ENCODE results near the gene COX7A2.

Gene COX7A2, protein sequence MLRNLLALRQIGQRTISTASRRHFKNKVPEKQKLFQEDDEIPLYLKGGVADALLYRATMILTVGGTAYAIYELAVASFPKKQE

DNA sequence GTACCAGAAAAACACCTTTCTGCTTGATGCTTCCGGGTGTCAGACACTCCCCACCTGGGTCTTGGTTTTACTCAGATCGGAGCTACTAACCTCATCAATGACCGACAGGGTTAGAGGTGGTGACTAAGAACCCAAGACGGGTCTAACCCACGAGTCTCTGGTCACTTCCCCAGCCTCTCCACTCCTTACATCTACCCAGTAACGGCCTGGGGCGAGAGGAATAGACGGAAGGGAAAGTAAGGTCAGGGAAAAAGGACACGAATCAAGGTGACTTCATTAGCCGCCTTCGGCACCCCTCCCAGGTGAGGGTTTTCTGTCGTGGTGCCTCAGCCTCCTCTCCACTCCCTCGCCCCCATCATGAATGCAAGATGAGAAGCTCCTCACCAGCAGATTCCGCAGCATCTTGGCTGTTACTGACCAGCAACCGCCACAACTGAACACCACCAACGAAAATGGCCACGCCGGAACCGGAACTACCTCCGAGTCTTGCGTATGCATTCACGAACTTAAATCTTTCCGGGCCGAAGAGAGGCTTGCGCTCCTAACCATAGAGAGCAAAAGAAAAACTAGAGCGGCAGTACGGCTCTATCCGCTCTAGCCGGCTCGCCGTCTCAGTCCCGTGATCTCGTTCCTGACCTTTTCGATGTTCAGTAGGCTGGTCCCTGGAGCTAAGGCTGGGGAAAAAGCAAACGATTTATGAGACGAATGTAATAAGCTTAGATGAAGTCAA is at the start of gene COX7A2:
COX7A2 (minus strand) TSS at position 469 of the 730 bp plus-strand sequence; CDS start at position 402, 67 bp downstream.
- peak; percentile 85 for DNase-seq

DNA sequence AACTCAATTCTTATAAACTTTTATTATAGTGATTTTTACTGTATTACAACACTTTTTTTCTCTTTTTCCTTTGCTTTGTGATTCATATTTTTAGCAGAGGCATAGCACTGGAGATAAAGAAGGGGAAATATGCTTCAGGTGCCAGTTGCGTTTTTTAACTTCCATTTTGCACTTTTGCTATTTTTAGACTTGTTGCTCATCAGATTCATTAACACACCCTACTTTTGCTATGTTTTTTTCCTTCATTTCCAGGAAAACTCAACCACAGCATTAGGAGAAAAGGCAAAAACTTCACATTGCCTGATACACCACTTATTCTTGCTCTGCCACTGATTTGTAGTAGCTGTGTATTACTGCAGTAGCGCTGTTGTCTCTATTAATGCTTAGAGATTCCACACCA is 49.0 kb upstream of the COX7A2 start:
- DNase-seq = no peak

DNA sequence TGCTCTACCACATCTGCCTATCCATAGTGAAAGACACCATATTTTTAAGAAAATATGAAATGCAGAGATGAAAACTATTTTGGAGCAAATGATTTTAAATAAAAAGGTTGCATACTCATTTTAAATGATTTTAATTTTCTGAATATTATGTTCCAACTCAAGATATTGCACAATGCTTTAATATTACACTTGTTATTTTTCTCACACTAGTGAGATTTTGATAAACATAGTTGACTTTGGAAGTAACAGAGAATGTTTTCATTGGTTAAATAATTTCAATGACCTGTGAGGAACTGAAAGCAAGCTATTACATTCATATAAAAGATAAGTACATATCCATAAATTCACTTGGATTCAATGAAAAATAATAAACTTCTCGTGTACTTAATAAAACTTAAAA is 48.1 kb upstream of the COX7A2 start:
- no peak for DNase-seq

DNA sequence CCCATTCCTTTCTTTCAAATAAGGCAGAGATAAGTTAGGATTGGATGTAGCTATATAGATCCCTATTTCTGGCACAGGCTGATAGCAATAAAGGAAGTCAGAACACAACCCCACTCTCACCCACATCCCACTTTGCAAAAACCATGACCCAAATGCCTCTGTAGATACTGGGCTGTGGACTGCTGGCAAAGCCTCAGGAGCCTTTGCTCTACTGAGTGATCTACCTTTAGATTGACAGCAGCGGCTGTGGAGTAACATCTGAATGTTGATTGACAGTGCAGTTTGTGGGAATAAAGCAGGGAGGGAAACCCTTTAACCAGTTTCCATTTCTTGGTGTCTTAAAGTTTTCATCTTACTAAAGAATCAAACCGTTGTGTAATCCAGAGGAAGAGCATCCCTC is 47.7 kb upstream of the COX7A2 start:
- no peak for DNase-seq

DNA sequence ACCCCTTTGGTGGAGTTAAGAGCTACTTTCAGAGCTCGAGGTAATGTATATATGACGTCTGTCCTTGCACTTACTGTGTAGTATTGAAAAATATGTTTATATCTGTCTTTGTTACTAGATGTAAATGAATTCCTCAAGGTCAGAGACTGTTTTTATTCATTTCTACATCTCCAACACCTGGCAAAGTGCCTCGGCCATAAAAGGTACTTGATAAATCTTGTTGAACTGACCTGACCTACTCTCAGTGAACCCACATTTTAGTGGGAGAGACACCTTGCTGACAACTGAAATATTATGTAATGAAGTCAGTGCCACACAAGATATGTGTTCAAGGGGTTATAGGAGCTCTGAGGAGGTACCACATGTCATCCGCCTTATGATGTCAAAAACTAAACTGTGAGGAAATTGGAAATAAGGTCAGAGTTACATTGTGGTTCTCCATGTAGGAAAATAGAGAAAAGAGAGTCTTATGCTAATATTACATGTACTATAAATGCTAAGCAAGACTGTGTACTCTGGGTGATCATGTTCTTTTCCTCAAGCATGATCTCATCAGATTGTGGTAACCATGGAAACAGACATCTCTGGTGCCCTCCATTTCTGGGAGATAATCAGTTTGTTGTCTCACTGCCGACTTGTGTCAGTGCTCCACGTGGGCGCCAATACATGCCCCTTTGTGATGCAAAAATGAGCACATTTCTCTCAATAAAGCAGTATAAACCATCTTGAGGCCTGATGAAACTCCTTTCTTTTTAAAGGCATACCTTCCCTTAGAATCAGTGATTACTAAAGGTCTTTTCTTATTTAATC is 46.7 kb upstream of the COX7A2 start:
- DNase-seq = no peak

DNA sequence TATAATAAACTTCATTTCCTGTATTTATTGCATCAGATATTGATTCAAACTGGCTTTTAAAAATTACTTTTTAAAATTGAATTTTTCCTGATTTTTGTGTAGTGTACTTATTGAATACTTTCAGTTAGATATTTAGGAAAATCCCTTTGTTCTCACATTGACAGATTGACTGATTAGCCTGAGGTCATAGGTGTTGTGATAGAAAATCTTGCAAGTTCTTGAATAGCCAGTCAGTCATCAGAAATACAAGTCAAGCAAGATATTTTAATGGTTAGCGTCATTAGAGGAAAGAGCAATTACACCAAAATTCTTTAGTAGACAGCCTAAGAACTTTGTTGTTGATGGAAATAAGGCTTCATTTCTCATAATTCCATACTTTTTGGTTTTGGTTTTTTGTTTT is 44.4 kb upstream of the COX7A2 start:
- DNase-seq = no peak

DNA sequence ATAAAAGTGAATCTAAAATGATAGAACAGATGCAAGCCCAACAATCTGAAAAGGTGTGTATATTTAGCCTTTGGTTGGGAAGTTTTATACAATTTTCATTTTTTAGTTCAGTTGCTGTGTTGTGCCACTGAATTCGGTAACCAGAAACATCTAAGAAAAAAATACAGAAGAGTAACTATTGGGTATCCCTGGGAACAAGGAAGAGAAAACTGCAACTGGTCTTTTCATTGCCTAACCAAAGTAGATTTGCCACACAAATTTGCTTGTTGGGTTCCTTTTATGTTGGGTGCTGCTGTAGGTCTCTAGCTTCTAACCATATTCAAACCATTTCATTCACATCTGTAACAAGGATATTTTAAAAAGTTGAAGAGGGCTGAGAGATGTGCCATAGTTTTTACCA is 43.8 kb upstream of the COX7A2 start:
- DNase-seq = no peak

DNA sequence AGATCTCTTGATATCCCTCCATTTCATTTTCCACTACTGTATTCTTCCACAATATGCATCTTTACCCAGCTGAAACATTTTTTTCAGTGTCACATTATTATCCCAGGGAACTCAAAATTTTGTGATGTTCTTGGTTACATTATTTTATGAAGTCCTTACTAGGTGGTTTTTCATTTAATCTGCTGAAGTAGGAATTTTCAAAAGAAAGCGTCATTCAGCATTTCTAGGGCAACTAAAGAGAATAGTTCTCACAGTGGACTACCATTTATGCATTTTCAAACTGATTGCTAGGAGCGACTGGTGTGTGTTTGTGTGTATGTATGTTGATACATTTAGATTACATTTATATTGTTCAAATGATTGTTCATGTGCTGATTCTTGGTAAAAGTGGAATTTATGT is 43.4 kb upstream of the COX7A2 start:
- DNase-seq = no peak

DNA sequence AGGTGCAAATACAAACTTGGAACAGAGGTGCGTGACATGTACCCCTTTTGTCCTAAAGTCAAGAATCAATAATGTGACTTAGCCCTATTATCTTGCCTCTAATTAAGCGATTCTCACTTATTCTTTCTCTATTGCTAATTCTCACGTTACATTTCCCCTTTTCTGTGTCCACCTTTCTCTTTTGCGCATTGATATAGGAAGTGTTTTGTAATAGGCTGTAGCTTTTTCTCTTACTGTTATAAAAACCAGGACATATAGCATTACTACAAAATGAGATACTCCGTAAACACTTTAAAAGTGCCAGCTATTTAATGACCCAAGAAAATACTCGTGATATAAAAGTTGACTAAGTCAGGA is 41.7 kb upstream of the COX7A2 start:
- no peak for DNase-seq

DNA sequence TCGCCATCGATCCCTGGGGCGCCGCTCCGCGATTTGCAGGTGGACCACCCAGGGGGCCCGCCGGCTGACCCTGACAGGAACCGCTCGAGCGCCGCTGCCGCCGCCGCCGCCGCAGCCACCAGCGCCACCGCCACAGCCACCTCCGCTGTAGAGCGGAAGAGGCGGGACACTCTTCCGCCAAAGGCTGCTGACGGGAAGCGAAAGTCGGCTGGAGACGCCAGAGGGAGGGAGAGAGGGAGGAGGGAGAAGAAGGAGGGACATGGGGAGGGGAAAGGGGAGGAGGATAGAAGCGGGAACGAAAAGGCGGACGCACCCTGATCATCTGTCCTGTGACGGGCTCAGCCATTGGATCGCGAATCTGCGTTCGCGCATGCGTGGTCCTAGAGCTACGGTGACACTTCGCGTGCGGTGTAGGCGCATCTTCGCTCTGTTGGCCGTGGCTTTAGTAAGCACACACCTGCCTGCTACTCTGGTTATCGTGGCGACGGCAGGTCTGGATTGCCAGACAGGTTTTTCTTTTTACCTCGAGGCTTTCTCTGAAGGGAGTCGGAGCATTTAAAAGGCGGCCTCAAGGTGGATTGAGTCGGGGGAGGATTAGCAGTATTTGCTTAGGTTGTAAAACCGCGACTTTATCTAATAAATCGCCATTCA is 41.2 kb upstream of the COX7A2 start, which contains the start of gene TMEM30A:
TMEM30A (minus strand) TSS at position 161 of the 651 bp plus-strand sequence; CDS start at position 7, 154 bp downstream.
- peak; percentile 95 for DNase-seq

DNA sequence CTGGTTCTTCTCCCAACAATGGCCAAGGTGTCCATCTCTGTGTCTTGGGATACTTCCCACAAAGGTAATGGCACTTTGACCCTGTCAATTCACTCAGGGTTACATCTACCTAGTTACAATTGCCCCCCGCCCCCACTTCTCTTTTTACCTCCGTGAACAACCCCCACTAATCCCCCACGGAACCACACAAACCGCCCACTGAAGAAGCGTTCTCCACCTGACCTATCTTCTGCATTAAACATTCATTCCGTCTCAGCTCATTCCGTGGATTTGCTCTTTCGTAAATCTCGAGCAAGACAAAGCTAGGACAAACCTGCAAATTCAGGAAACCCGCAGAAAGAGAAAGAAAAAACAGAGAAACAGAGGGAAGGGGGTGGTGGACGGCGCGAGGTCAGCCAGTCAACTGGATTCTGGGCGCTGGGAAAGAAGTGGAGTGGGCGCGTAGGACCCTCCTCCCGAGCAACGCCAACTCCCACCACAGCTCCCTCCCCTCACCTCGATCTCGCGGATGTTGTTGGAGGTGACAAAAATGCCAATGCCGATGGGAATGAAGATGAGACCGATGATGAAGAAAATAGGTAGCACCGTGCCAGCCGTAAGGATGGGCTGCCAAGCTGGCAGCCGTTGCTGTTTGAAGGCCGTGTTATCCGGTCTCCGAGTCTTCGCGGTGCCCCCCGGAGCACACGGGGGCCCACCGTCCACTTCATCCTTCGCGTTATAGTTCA is 40.5 kb upstream of the COX7A2 start:
- no peak for DNase-seq

DNA sequence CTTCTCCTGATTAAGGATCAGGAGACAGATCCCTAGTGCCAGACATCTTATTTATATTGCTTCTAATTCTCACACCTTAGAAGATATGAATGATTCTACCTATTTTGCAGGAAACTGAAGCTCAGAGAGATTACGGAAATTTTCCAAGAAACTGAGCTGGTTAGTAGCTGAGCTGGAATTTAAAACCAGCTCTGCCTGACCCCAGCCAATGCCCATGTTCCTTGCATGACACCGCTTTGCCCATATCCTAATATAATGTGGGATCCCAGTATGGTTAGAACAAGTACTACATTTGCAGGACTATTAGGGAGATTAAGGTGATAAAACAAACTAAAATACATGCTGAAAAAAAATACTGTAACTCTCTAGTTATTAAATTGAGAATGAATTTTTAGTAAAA is 39.1 kb upstream of the COX7A2 start:
- no peak for DNase-seq

DNA sequence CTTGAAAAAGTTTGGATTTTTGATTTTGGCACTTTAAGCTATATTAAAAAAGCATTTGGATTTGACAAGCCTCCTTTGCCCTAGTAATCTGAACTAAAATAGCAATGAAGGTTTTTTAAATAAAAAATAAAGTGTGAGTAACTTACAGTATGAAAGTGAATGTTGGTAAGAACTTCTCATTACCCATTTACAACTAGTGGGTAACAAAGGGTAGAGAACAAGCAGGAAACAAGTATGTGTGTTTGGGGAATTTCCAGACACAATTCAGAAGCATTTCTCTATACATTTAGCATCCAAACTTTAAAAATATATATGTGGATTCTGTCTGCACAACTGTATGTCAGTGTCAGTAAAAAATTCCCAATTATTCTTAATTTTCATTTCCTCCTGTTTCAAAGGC is 38.1 kb upstream of the COX7A2 start:
- no peak for DNase-seq

DNA sequence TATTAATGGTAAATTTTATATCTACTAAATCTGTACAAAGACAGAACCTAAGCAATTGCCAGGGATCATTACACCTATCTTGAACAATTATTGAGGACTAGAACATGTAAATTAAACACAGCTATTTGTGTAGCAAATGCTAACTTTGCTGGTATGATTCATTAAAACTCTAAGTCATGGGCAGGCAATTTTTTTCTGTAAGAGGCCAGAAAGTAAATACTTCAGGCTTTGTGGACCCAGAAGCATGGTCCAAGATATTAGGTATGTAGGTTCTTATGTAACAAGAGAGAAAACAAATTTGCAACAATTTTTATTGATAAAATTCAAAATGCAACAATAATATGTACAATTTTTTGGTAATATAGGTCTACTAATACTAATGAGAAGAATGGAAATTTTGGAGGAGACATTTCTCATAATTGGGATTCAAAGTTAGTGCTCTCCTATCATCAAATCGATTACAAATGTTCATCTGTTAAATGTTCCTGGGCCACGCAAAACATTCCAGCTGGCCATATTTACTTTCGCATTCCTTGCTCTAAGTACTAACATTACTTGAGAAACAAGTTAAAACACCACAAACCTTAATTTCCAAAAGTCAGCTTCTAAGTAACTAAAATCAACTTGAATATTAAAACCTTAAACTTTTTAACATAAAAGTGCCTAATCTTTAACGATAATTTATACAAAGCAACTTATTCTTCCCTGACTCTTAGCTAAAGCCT is 36.7 kb upstream of the COX7A2 start:
- DNase-seq = no peak

DNA sequence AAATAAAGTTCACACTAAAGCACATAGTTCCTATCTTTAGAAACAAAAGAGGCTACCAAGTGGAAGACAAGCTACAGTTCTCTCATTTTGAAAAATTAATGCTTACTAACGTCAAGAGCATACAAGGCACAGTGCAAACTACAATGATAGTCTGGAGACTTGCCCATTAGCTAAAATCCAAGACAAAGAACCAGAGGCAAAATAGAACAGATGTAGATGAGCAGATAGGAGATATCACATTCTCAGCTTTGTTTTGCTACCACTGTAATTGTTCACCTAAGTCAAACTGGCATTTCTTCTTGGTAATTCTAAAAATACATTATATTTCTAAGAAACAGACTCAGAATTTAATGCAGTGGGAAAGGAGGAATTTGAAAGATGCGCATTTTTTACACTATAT is 35.8 kb upstream of the COX7A2 start:
- DNase-seq = no peak

DNA sequence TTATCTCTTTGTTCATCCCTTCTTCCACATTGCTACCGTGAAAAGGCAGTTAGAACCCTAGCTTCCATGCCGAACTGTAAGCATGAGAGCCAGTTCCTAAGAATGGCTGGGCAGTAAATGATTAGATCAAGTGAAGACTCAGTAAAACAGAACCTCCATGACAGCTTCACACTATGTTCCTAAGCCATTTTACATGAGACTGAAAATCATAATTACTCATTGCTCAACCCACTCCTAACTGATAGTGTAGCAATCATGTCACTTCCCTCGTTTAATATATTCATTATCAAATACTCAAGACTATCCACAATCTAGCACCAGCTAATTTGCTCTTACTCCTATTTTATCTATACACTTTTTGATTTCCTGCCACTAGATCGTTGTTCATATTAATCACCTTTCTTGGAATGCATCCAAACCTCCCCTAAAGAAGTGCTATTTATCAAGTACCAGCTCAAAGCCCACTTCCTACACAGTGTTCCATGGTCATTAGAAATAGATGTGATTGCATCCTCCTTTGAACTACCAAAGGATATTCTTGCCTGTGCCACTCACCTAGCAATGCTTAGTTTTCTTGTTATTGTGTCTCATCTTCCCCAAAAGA is 35.0 kb upstream of the COX7A2 start:
- no peak for DNase-seq

DNA sequence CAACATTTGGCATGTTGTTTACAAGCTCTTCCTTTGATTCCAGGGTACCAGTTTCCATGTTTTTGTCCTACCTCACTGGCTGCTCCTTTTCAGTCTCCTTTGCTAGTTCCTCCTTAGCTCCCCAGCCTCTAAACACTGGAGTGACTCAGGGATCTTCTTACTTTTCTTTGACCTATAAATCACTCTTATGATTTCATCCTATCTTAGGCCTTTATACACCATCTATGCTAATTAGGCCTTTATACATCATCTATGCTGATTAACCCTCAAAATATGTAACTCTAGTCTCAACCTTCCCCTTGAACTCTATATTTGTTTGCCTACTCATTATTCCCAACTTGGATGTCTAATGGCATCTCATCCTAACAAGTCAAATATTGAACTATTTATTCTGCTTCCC is 31.5 kb upstream of the COX7A2 start:
- DNase-seq = no peak

DNA sequence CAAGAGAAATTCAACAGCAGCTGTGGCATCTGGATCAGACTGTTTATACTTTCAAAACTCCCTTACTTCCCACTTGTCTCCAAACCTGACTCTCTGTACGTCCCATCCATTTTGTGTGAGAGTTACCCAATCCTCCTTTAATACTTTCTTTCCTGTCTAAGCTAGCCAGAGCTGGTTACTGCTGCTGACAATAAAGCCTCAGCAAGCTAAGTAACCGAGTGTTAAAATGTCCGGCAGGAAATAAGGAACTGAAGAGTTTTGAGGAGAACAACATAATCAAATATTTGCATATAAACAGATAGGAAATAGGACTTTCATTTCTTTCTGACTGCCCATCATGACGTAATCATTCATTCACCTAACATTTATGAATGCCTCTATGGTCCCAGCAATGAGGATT is 29.4 kb upstream of the COX7A2 start:
- no peak for DNase-seq

DNA sequence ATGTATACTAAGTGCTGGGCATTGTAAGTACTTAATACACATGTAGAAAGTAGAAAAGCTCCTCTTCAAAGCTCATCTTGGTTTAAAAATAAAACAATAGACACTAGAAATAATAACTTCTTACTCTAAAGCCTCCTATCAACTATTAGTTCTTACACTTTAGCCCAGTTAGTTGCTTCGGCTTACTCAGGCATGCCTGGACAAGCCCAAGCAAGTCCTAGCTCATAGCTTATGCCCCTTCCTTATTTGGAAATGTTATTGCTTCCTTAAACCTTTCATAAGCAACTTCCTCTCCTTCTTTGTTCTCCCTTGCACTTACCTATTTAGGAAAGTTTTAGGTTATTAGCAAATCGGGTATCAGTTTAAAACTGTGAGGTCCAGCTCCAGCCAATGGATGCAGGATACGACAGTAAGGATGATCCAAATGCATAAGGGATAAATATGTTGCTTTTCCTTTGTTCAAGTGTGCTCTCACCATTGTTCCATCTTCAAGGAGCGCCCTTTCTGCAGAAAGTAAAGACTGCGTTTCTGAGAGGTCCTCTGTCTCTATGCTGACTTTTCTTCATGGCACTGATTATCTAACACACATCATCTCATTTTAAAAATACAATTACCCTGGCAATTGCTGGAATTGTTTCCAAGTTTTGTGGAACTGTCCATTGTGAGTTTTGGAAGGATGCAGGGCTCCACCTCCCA is 28.7 kb upstream of the COX7A2 start:
- DNase-seq = no peak

DNA sequence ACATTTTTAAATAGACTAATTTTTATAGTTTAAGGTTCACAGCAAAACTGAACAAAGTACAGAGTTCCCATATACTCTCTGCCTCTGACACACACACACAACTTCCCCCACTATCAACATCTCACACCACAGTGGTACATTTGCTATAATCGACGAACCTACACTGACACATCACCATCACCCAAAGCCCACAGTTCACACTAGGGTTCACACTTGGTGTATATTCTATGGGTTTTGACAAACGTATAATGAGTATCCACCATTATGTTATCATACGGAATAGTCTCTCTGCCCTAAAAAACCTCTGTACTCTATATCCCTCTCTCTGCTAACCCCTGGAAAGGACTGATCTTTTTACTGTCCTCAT is 25.4 kb upstream of the COX7A2 start:
- no peak for DNase-seq

Data from SIG-M5 (cell line).